Measurements from ENCODE around the gene ARSH. TPM values are rescaled to one million over a fixed set of nuclear protein-coding genes. Genes with fewer than 3 reads are reported as not detected.

Gene ARSH
- total RNA-seq, 4 donors from 2014 or later = not detected

DNA sequence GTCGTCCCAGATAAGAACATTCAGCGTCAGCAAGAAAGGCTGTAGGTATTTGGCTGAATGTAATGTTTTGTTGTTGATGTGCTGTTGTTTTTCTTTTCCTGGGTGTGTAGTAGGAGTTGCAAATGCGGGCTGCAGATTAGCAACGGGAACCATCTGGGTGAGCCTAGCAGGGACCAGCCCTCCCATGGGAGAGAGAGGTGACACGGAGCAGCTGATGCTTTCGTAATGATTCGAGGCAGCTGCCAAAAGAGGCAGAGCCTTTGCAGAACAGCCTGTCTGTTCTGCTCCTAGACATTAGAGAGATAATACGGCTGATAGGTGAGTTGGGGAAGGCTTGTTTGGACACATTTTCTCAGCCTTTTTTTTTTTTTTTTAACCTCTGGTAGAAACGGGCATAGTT is 60.2 kb downstream of the ARSH start:
- DNase-seq (ENCODE audit: low spot score in 2 of 2) = no peak
- TF ChIP-seq, protein P1, sequence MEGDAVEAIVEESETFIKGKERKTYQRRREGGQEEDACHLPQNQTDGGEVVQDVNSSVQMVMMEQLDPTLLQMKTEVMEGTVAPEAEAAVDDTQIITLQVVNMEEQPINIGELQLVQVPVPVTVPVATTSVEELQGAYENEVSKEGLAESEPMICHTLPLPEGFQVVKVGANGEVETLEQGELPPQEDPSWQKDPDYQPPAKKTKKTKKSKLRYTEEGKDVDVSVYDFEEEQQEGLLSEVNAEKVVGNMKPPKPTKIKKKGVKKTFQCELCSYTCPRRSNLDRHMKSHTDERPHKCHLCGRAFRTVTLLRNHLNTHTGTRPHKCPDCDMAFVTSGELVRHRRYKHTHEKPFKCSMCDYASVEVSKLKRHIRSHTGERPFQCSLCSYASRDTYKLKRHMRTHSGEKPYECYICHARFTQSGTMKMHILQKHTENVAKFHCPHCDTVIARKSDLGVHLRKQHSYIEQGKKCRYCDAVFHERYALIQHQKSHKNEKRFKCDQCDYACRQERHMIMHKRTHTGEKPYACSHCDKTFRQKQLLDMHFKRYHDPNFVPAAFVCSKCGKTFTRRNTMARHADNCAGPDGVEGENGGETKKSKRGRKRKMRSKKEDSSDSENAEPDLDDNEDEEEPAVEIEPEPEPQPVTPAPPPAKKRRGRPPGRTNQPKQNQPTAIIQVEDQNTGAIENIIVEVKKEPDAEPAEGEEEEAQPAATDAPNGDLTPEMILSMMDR (IDR thresholded peaks at IDR 0.05) = no peak
- TF ChIP-seq EP300 (IDR thresholded peaks at IDR 0.05) (no peak), POLR2A (IDR thresholded peaks at IDR 0.05) (no peak)
- Histone ChIP-seq H3K36me3 (no peaks in the 10 kb centered on the region), H3K27ac (no peak overlapping the region), H3K27me3 (no peaks in the 10 kb centered on the region), H3K4me1 (no peaks in the 10 kb centered on the region), H3K9me3 (no peaks in the 10 kb centered on the region), H3K4me3 (no peak overlapping the region)
- 34 to 40% methylated on average over 9 of the region's 9 CpGs for WGBS, 2 donors

DNA sequence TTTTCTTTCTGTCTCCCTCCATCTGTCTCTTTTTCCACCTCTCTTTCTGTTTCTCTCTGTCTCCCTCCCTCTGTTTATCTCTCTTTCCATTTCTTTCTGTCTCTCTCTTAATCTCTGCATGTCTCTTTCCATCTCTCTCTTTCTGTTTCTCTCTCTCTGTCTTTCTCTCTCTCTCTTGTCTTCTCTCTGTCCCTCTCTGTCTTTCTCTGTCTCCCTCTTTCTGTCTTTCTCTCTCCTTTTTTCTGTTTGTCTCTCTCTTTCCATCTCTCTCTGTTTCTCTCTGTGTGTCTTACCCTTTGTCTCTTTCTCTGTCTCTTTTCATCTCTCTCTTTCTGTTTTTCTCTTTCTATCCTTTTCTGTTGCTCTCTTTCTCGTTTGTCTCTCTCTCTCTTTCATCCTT is 69.6 kb downstream of the ARSH start:
- Histone ChIP-seq H3K4me1 (no peaks in the 10 kb centered on the region), H3K4me3 (no peak overlapping the region), H3K27me3 (peaks cover 0 to 6% of the 10 kb centered on the region in 2 donors), H3K36me3 (no peaks in the 10 kb centered on the region), H3K9me3 (no peaks in the 10 kb centered on the region), H3K27ac (no peak overlapping the region)
- TF ChIP-seq, protein P1 (IDR thresholded peaks at IDR 0.05) = no peak
- TF ChIP-seq POLR2A (IDR thresholded peaks at IDR 0.05) = no peak
- TF ChIP-seq EP300 (IDR thresholded peaks at IDR 0.05) = no peak
- WGBS, 2 donors = 14 to 15% methylated on average over 1 of the region's 1 CpG
- DNase-seq (ENCODE audit: low spot score in 2 of 2) = no peak

DNA sequence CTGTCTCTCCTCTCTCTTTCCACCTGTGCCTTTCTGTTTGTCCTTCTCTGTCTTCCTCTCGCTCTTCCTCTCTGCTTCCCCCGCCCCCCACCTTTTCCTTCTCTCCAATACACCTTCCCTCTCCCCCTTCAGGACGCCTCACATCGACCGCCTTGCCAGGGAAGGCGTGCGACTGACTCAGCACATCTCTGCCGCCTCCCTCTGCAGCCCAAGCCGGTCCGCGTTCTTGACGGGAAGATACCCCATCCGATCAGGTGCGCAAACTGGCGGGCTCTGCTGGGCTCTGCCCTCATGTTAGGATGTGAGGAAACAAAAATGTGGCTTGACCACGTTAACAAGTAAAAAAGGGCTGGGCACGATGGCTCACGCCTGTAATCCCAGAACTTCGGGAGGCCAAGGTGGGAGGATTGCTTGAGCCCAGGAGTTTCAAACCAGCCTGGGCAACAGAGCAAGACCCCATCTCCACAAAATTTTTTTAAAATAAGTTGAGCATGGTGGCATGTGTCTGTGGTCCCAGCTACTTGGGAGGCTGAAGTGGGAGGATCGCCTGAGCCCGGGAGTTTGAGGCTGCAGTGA is 70.2 kb downstream of the ARSH start:
- H3K4me3 ChIP-seq = no peak overlapping the region
- H3K9me3 ChIP-seq = no peaks in the 10 kb centered on the region
- peaks cover 0 to 6% of the 10 kb centered on the region in 2 donors for H3K27me3 ChIP-seq
- H3K36me3 ChIP-seq = no peaks in the 10 kb centered on the region
- no peak overlapping the region for H3K27ac ChIP-seq
- TF ChIP-seq EP300 (IDR thresholded peaks at IDR 0.05) = no peak
- TF ChIP-seq, protein P1 (IDR thresholded peaks at IDR 0.05) = no peak
- no peak for TF ChIP-seq POLR2A (IDR thresholded peaks at IDR 0.05)
- DNase-seq (ENCODE audit: low spot score in 2 of 2) = no peak
- H3K4me1 ChIP-seq = no peaks in the 10 kb centered on the region
- 41 to 49% methylated on average over 20 to 21 of the region's 21 CpGs for WGBS, 2 donors

Small RNAs within 50 kb of the gene (small RNA-seq; reads per million reads assigned to genes)
- not detected for gene RN7SL578P

Other genes with a start within 250 kb of the ARSH start
- gene GYG2, start 177.6 kb upstream of the ARSH start, total RNA-seq = 10 to 100 TPM in 3 of 4 donors, 1 to 10 TPM in 1; 4.1 to 50.4 (median 22.3) TPM
- gene ARSD, start 77.2 kb upstream of the ARSH start, total RNA-seq = 10 to 100 TPM; 17.1 to 28.6 (median 26.0) TPM
- not detected for gene ARSF, start 34.9 kb downstream of the ARSH start, total RNA-seq